ENCODE measurements around the gene DMRTA1. TPM values are rescaled to one million over a fixed set of nuclear protein-coding genes. Genes with fewer than 3 reads are reported as not detected.

Gene DMRTA1
- total and polyA plus RNA-seq, 2 experiments from 2014 or later = 0.53 to 1.6 TPM

DNA sequence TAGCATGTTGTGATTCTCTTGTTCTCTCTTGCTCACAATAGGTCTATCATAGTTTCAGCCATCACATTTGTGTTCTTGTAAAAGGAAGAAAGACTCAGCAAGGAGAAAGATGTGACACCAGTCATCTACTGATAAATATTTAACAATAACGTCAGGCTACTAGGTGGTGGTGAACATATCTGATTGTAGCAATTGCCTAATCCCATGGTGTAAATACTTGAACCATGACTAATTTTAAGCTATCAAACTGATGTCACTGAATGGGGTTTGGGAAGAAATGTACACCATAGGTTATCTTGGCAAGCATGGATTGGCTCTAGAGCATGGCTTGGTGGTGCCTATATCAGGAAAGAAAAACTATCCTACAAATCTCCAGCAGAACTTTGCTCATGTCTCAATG is 16.6 kb downstream of the DMRTA1 start:
- Histone ChIP-seq H3K36me3 (replicated peaks; ENCODE audit: insufficient read depth, low read depth) (no peaks in the 10 kb centered on the region), H4K20me1 (ENCODE audit: insufficient read depth, poor library complexity, severe bottlenecking) (no peaks in the 10 kb centered on the region), H2AFZ (no peak overlapping the region), H3K9me3 (ENCODE audit: low read depth) (no peaks in the 10 kb centered on the region), H3K4me2 (no peak overlapping the region), H3K27ac (no peak overlapping the region), H3K9me2 (replicated peaks; ENCODE audit: insufficient read depth) (no peaks in the 10 kb centered on the region), H3K4me1 (ENCODE audit: insufficient read depth) (no peaks in the 10 kb centered on the region), H3K27me3 (no peaks in the 10 kb centered on the region), H3K4me3 (no peak overlapping the region), H3K79me2 (no peaks in the 10 kb centered on the region)
- DNase-seq (ENCODE audit: low spot score) = no peak
- WGBS (ENCODE audit: low lambda C conversion rate, missing lambda C conversion rate) = 45% methylated on average over 1 of the region's 1 CpG
- TF ChIP-seq EZH2phosphoT487 (IDR thresholded peaks at IDR 0.05; ENCODE audit: low read depth, severe bottlenecking, unreplicated experiment) (no peak), EZH2 (IDR thresholded peaks at IDR 0.05; ENCODE audit: borderline replicate concordance) (no peak)
- TF ChIP-seq, protein P1, sequence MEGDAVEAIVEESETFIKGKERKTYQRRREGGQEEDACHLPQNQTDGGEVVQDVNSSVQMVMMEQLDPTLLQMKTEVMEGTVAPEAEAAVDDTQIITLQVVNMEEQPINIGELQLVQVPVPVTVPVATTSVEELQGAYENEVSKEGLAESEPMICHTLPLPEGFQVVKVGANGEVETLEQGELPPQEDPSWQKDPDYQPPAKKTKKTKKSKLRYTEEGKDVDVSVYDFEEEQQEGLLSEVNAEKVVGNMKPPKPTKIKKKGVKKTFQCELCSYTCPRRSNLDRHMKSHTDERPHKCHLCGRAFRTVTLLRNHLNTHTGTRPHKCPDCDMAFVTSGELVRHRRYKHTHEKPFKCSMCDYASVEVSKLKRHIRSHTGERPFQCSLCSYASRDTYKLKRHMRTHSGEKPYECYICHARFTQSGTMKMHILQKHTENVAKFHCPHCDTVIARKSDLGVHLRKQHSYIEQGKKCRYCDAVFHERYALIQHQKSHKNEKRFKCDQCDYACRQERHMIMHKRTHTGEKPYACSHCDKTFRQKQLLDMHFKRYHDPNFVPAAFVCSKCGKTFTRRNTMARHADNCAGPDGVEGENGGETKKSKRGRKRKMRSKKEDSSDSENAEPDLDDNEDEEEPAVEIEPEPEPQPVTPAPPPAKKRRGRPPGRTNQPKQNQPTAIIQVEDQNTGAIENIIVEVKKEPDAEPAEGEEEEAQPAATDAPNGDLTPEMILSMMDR (IDR thresholded peaks at IDR 0.05; ENCODE audit: poor library complexity) = no peak

DNA sequence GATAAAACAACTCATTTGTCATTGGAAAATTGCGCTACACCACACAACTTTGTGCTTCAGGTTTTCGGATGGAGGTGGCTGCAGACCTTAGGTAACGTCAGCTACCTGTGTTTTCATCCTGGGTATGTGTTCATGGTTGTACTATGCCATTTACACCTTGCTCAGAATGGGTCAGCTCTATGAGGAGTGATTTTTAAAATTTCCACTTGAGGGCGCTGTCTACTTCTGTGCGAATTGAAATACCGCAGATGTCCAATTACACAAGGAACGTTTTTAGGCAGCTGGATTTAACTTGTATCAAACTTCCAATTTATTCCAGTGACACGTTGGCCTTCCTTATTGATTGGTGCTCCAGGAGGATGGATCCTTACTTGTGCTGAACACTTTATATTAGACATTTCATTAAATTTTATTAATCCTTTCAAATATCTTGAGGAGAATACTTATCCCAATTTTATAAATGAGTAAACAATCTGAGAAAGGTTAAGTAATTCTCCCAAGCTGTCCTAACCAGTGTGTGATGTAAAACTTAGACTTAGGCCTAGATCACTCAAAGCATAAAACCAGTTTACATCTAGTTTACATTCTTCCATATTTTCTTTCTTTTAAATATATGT is 23.4 kb downstream of the DMRTA1 start:
- H3K4me1 ChIP-seq (ENCODE audit: insufficient read depth) = no peaks in the 10 kb centered on the region
- no peaks in the 10 kb centered on the region for H4K20me1 ChIP-seq (ENCODE audit: insufficient read depth, poor library complexity, severe bottlenecking)
- H3K4me3 ChIP-seq = no peak overlapping the region
- TF ChIP-seq, protein P1 (IDR thresholded peaks at IDR 0.05; ENCODE audit: poor library complexity) = peak; percentile 69
- no peak for TF ChIP-seq EZH2 (IDR thresholded peaks at IDR 0.05; ENCODE audit: borderline replicate concordance)
- DNase-seq (ENCODE audit: low spot score) = peak; percentile 66
- H3K79me2 ChIP-seq = no peaks in the 10 kb centered on the region
- no peak overlapping the region for H2AFZ ChIP-seq
- 4% methylated on average over 8 of the region's 8 CpGs for WGBS (ENCODE audit: low lambda C conversion rate, missing lambda C conversion rate)
- no peak overlapping the region for H3K27ac ChIP-seq
- H3K36me3 ChIP-seq (replicated peaks; ENCODE audit: insufficient read depth, low read depth) = no peaks in the 10 kb centered on the region
- H3K9me3 ChIP-seq (ENCODE audit: low read depth) = no peaks in the 10 kb centered on the region
- no peak overlapping the region for H3K4me2 ChIP-seq
- no peaks in the 10 kb centered on the region for H3K27me3 ChIP-seq
- no peaks in the 10 kb centered on the region for H3K9me2 ChIP-seq (replicated peaks; ENCODE audit: insufficient read depth)

DNA sequence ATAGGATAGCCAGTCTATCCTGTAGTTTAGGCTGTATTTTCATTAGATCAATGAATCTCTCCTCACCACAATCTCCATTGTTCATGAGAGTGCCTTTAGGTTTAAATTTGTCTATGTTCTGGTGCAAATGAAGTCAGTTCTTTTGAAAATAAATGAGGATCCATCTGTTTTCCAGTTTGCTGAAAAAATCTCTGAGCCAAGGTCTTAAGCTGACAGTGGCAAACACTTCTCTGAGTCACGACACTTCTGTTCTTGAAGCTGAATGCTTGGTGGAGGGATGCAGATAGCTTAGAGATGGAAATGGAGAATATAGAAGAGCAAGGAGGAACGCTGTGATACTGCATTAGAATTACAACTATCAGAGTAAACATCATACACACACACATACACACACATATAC is 34.9 kb downstream of the DMRTA1 start:
- Histone ChIP-seq H3K9me3 (ENCODE audit: low read depth) (peaks cover 2% of the 10 kb centered on the region), H3K4me1 (ENCODE audit: insufficient read depth) (no peaks in the 10 kb centered on the region), H2AFZ (no peak overlapping the region), H3K4me2 (no peak overlapping the region), H3K79me2 (no peaks in the 10 kb centered on the region), H3K9me2 (replicated peaks; ENCODE audit: insufficient read depth) (no peaks in the 10 kb centered on the region), H4K20me1 (ENCODE audit: insufficient read depth, poor library complexity, severe bottlenecking) (no peaks in the 10 kb centered on the region), H3K27me3 (no peaks in the 10 kb centered on the region), H3K36me3 (replicated peaks; ENCODE audit: insufficient read depth, low read depth) (no peaks in the 10 kb centered on the region), H3K4me3 (no peak overlapping the region), H3K27ac (no peak overlapping the region)
- TF ChIP-seq, protein P1 (IDR thresholded peaks at IDR 0.05; ENCODE audit: poor library complexity) = no peak
- TF ChIP-seq EZH2phosphoT487 (IDR thresholded peaks at IDR 0.05; ENCODE audit: low read depth, severe bottlenecking, unreplicated experiment) = no peak
- TF ChIP-seq EZH2 (IDR thresholded peaks at IDR 0.05; ENCODE audit: borderline replicate concordance) = no peak
- DNase-seq (ENCODE audit: low spot score) = no peak
- WGBS (ENCODE audit: low lambda C conversion rate, missing lambda C conversion rate) = 85% methylated on average over 2 of the region's 2 CpGs

All from hepatocyte (in vitro differentiated cells).